Lower leg skin (tissue), 3 donors: ENCODE data around the gene PLIN3.

ENCODE experiments used
- CTCF ChIP-seq, 3 donors: fragments of 450-650 bp; IDR thresholded peaks; one replicate each; pipeline ENCODE4 v1.5.1; 2016; ENCODE audit warnings: antibody characterized with exemption in 3 of 3, mild to moderate bottlenecking in 3 of 3, moderate library complexity in 2 of 3
- POLR2A ChIP-seq, 2 donors: fragments of 450-650 bp; IDR thresholded peaks; one replicate each; pipeline ENCODE4 v1.6.1; 2016 to 2017; ENCODE audit warnings: antibody characterized with exemption in 2 of 2, mild to moderate bottlenecking in 1 of 2, moderate library complexity in 1 of 2

DNA sequence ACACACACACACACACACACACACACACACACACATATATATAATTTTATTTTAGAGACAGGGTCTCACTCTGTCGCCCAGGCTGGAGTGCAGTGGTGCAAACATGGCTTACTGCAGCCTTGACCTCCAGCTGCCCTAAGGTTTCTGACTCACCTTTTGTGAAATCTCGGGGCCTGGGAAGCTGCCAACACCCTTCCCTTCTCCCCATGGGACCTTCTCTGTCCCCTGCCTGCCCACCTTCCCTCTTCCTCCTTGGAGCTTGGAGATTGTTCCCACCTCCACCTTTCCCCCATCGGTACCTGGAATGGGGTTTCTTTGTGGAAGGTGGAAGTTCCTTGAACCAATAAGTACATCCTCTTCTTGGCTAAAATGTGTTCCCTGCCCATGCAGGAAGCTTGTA lies 28.9 kb upstream of the PLIN3 start:
- no peak for TF ChIP-seq POLR2A (IDR thresholded peaks at IDR 0.05)
- TF ChIP-seq CTCF (IDR thresholded peaks at IDR 0.05): no peak
